ENCODE data around the gene NUP98. TPM values are rescaled to one million over a fixed set of nuclear protein-coding genes. Genes with fewer than 3 reads are reported as not detected.

NUP98 gene
- total and polyA plus RNA-seq, 10 of the 15 experiments (the other 5 are each of a cell fraction or from before 2014, with no cell fraction given), result 21.7 to 108 (median 78.9) TPM

GRCh38 chr11:3831378-3832239 is 34.3 kb upstream of the NUP98 start:
- POLR2A ChIA-PET, result interaction anchor here (3.4 kb wide), 1 partner anchor 9 kb away, joined by 16 read pairs; the partner anchor contains the start of gene RHOG
- in situ Hi-C loops (cut with MboI), result loop anchor here (25.0 kb wide), 1 partner anchor 556 kb away; the partner anchor contains the start of gene TRIM21
- no peaks in the 10 kb centered on the region for H3K27me3 ChIP-seq (replicated peaks in 1 of 2; ENCODE audit: control insufficient read depth in 2 of 2, insufficient read depth in 2 of 2, low read length in 1 of 2)
- BruUV-seq (replicated peaks), result no TSS peak
- CTCF ChIA-PET, result interaction anchor here (0.7 to 39.6 kb wide), 4 partner anchors 9 to 241 kb away, joined by 7 to 1047 read pairs (median 13); partner anchors contain the start of genes RHOG and STIM1
- H2AFZ ChIP-seq (ENCODE audit: control insufficient read depth, low read depth, low read length), result no peak overlapping the region
- H4K20me1 ChIP-seq (ENCODE audit: control insufficient read depth, insufficient read depth), result no peaks in the 10 kb centered on the region; the same call in none of the 2 replicates
- RAD21 ChIA-PET (ENCODE audit: unreplicated experiment), result interaction anchor here (1.6 to 12.7 kb wide), 3 partner anchors 9 to 242 kb away, joined by 10 to 304 read pairs (median 14); partner anchors contain the start of genes RHOG and STIM1
- TF ChIP-seq POU2F2 (IDR thresholded peaks at IDR 0.05; ENCODE audit: borderline replicate concordance, low read depth, low read length) (no peak), NFYA (IDR thresholded peaks at IDR 0.05; ENCODE audit: borderline replicate concordance, low read depth, low read length) (no peak), SIX5 (IDR thresholded peaks at IDR 0.05; ENCODE audit: low read depth, low read length, severe bottlenecking) (no peak), CBX3 (IDR thresholded peaks at IDR 0.05; ENCODE audit: borderline replicate concordance, low read depth) (no peak), IKZF2 (IDR thresholded peaks at IDR 0.05) (no peak), SPI1 (IDR thresholded peaks at IDR 0.05; ENCODE audit: borderline replicate concordance, insufficient read depth, low read depth, low read length) (no peak)
- H3K79me2 ChIP-seq (ENCODE audit: control insufficient read depth, insufficient read depth, low read length), result peaks cover 66% of the 10 kb centered on the region
- intact Hi-C loops (cut with micrococcal nuclease; ENCODE audit: unreplicated experiment), result no loop called here
- FAIRE-seq (no peak), ATAC-seq (0 out of 3 replicates have a peak, but pooled peaks have one; percentile 12), DNase-seq (ENCODE audit: low read depth, low spot score) (no peak)
- 80% methylated on average over 13 of the region's 13 CpGs for WGBS (ENCODE audit: insufficient coverage, insufficient replicate concordance, low lambda C conversion rate, missing lambda C conversion rate)
- peaks cover 29% of the 10 kb centered on the region for H3K4me1 ChIP-seq (ENCODE audit: control insufficient read depth, insufficient read depth, low read length)
- no peak overlapping the region for H3K4me3 ChIP-seq
- no peak overlapping the region for H3K9ac ChIP-seq (ENCODE audit: control insufficient read depth, insufficient read depth, low read length)
- no peaks in the 10 kb centered on the region for H3K9me3 ChIP-seq (replicated peaks; ENCODE audit: control insufficient read depth, insufficient read depth, low read length)
- no peak overlapping the region for H3K4me2 ChIP-seq (ENCODE audit: control insufficient read depth, insufficient read depth)
- peaks cover 25 to 38% of the 10 kb centered on the region in 2 experiments for H3K36me3 ChIP-seq (ENCODE audit: control insufficient read depth in 2 of 2, insufficient read depth in 2 of 2, low read length in 1 of 2)
- peak overlapping the region; percentile 15; the same call in 1 of the 2 replicates for H3K27ac ChIP-seq (ENCODE audit: control insufficient read depth, insufficient read depth)
- SMC1A ChIA-PET (ENCODE audit: uncharacterized antibody, unreplicated experiment), result interaction anchor here (1.4 to 1.6 kb wide), 3 partner anchors 23 to 242 kb away, joined by 4 to 6 read pairs (median 5); partner anchors contain the start of genes PGAP2 and STIM1

Data from GM12878 (cell line).